CD4-positive, alpha-beta T cell treated with Interleukin-17A for 1 hour (primary cell): ENCODE data around the gene PTP4A1.
"Not testable (repeated sequence)": the region's sequence is repeated elsewhere in the genome, so short reads cannot be mapped to it uniquely, and the experiment has no call there.

Source experiments
- DNase-seq: peaks from one replicate; pipeline ENCODE4 v3.0.0-alpha.2; 2020

PTP4A1 gene

GRCh38 chr6:63572044-63572746, at the start of gene PTP4A1, which contains the start of gene LOC128125822:
Gene PTP4A1, plus strand, starts transcription at chr6:63572480. Its CDS starts 4,401 bp downstream, at chr6:63576881.
Gene LOC128125822, plus strand, starts transcription at chr6:63572480.
- peak; percentile 97 for DNase-seq

DNA sequence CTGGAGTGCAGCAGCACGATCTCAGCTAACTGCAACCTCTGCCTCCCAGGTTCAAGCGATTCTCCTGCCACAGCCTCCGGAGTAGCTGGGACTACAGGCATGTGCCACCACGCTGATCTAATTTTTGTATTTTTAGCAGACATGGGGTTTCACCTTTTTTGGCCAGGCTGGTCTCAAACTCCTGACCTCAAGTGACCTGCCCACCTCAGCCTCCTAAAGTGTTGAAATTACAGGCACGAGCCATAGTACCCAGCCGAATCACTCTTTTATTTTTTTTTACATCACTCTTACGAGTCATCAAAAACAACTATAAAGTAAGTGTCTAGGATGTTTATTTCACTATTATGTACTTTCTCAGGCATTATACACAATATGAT, 49.4 kb upstream of the PTP4A1 start:
- DNase-seq = not testable (repeated sequence)

DNA sequence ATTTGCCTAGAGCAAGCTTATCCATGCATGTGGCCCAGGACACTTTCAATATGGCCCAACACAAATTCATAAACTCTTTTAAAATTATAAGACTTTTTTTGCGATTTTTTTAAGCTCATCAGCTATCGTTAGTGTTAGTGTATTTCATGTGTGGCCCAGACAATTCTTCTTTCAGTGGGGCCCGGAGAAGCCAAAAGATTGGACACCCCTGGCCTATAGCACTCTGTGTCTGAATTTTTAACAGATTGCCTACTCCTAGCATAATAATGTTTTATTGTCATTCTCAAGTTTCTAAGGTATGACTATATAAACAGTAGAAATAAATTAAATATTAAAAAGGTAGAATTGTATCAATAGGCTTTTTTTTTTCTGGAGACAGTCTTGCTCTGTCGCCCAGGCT, 48.6 kb upstream of the PTP4A1 start:
- no peak for DNase-seq

- DNase-seq = peak; percentile 22
These were observed 46.9 kb upstream of the PTP4A1 start for GRCh38 chr6:63525186-63525878.

DNA sequence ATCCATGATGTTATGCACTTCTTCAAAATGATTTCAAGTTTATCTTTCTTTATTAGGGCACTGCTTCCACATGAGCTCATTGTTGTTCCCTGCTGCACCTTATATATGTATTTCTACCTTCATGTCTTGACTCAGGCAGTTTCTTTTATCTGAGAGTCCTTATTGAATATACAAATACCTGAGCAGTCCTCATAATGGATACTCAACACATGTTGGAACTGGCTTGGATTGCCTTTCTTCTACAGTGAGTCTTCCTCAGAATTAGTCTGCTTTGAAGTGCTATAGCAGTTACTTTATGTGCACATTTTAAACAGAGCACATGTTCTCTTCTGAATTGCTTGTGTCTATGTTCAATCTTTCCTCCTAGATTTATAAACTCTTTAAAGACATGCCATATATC, 45.3 kb upstream of the PTP4A1 start:
- DNase-seq = no peak

GRCh38 chr6:63527658-63528514, 44.4 kb upstream of the PTP4A1 start:
- DNase-seq = no peak

- DNase-seq = peak; percentile 4
These were observed 42.8 kb upstream of the PTP4A1 start for GRCh38 chr6:63529498-63529897.

DNA sequence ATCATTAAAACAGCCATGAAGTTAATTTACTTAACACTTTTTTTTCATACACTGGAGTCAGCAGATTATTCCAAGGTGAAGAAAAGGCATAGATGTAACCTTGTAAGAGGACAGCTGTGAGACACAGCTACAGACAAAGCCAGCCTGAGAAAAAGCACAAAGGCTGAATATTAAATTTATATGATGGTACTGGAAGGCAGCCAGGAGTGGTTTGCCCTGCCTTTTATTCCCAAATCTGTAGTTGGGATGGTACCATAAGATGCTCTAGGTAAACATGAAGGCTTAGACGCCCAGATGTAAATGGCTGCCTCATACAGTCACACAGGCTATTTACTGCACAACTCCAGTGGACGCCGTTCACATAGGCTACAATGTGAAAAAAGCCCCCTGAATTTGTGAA, 42.1 kb upstream of the PTP4A1 start:
- no peak for DNase-seq

DNA sequence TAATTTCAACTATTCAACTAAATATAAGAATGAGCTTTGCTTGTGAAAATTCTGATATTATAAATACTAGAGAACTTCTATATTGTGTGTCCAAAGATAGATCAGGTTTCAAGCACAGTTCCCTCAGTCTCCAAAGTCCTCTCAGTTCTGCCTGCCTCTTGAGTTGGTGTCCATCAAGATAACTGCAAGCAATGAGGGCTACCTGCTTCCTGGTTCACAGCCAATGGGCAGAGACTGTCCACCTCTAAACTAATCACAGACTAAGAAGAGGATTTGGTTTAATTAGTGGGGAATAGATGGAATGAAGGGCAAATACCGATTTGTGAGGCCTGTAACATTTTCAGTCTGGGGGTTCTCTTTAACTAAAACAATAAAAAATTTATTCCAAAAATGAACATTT, 41.3 kb upstream of the PTP4A1 start:
- DNase-seq = no peak

GRCh38 chr6:63533026-63533425, 39.3 kb upstream of the PTP4A1 start:
- no peak for DNase-seq

GRCh38 chr6:63533952-63534351, 38.3 kb upstream of the PTP4A1 start:
- DNase-seq = no peak

GRCh38 chr6:63537201-63537958, 34.9 kb upstream of the PTP4A1 start:
- DNase-seq = no peak

DNA sequence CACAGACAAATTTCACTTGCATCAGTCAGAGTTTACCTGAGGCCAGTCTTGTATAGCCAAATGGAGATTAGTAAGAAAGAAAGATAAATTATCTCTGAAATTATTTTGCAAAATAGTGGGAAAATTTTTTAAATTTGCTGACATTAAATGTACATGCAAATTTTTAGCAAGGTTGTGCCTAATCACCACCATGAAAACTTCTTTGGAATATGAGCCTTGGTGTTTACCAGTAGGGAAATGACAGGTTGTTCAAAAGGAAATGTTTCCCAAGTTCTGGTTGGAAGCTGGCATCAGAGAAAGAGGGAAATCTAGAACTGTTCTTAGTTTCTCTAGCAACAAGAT, 34.4 kb upstream of the PTP4A1 start:
- no peak for DNase-seq

GRCh38 chr6:63538550-63538949, 33.7 kb upstream of the PTP4A1 start:
- DNase-seq = no peak

GRCh38 chr6:63543001-63543400, 29.3 kb upstream of the PTP4A1 start:
- DNase-seq = no peak

GRCh38 chr6:63543982-63544381, 28.3 kb upstream of the PTP4A1 start:
- DNase-seq = no peak

GRCh38 chr6:63546236-63546635, 26.0 kb upstream of the PTP4A1 start:
- DNase-seq = no peak

- DNase-seq = no peak
These were observed 25.6 kb upstream of the PTP4A1 start for GRCh38 chr6:63546697-63547096.

GRCh38 chr6:63549076-63549475, 23.2 kb upstream of the PTP4A1 start:
- DNase-seq = no peak

GRCh38 chr6:63553208-63553607, 19.1 kb upstream of the PTP4A1 start:
- DNase-seq = no peak

GRCh38 chr6:63553900-63554299, 18.4 kb upstream of the PTP4A1 start:
- DNase-seq = no peak

DNA sequence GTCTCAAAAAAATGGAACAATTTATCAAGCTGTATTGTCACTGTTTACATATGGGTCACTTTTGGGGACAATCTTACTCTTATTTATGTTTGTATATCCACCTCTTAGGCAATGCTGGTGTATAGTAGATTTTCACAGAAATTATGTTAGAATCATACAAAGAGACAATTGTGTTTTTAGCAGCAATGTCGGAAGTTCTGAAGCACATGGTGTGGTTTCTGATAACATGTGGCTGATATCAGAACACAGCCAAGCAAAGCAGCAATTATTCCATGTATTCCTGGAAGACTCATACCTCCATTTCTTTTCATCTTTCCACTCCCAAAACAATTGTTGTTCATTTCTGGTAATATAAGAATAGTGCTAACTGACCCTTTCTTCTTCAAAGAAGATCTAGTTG, 17.5 kb upstream of the PTP4A1 start:
- no peak for DNase-seq

DNA sequence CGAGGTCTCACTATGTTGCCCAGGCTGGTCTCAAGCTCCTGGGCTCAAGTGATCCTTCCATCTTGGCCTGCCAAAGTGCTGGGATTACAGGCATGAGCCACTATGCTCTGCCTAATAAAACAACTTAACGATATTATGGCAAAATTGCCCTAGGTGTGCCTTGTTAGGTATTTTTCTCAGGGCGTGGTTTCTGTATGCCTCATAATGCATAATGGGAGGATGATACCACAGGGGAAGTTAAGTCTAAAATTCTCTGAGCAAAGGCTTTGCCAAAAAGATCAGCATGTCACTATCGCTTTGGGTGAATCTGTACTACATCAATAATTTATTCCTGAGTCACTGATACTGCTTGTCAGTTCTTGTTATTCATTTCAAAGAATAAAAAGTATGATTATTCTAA, 15.9 kb upstream of the PTP4A1 start:
- DNase-seq = no peak
